ENCODE measurements around the gene BCL11A.
A peak's percentile ranks its signal among the peaks of the same experiment; 100 is the strongest.

The BCL11A gene

GRCh38 chr2:60557486-60557864 lies 4.0 kb upstream of the BCL11A start:
- DNase-seq, result no peak

GRCh38 chr2:60556576-60557485 lies 3.4 kb upstream of the BCL11A start:
- DNase-seq, result no peak

- DNase-seq, result no peak
Measured at GRCh38 chr2:60556175-60556574, 2.7 kb upstream of the BCL11A start.

- DNase-seq, result no peak
Measured at GRCh38 chr2:60555783-60556139, 2.3 kb upstream of the BCL11A start.

- peak; percentile 57 for DNase-seq
Measured at GRCh38 chr2:60555066-60555782, 1.8 kb upstream of the BCL11A start.

GRCh38 chr2:60554646-60555065 lies 1.2 kb upstream of the BCL11A start:
- DNase-seq, result no peak

- DNase-seq, result peak; percentile 2
Measured at GRCh38 chr2:60554074-60554645, 706 bp upstream of the BCL11A start.

- DNase-seq, result no peak
Measured at GRCh38 chr2:60552851-60553494, 481 bp downstream of the BCL11A start.

GRCh38 chr2:60552078-60552850 lies 1.2 kb downstream of the BCL11A start:
- no peak for DNase-seq

- peak; percentile 5 for DNase-seq
Measured at GRCh38 chr2:60551240-60552077, 2.0 kb downstream of the BCL11A start.

- DNase-seq, result no peak
Measured at GRCh38 chr2:60550984-60551239, 2.5 kb downstream of the BCL11A start.

GRCh38 chr2:60550178-60550983 lies 3.1 kb downstream of the BCL11A start:
- DNase-seq, result peak; percentile 9

GRCh38 chr2:60549928-60550177 lies 3.6 kb downstream of the BCL11A start:
- no peak for DNase-seq

- peak; percentile 7 for DNase-seq
Measured at GRCh38 chr2:60549238-60549927, 4.1 kb downstream of the BCL11A start.

- DNase-seq, result no peak
Measured at GRCh38 chr2:60548845-60549237, 4.6 kb downstream of the BCL11A start.

- DNase-seq, result no peak
Measured at GRCh38 chr2:60548311-60548710, 5.1 kb downstream of the BCL11A start.

- no peak for DNase-seq
Measured at GRCh38 chr2:60547841-60548240, 5.6 kb downstream of the BCL11A start.

- no peak for DNase-seq
Measured at GRCh38 chr2:60546756-60547420, 6.6 kb downstream of the BCL11A start.

- no peak for DNase-seq
Measured at GRCh38 chr2:60544954-60545560, 8.4 kb downstream of the BCL11A start.

GRCh38 chr2:60544062-60544461 lies 9.4 kb downstream of the BCL11A start:
- no peak for DNase-seq

Data from activated naive CD4-positive, alpha-beta T cell treated with Interleukin-2 at 50 U/mL for 16 hours (primary cell).